Measurements from ENCODE around the gene NBAS. TPM values are rescaled to one million over a fixed set of nuclear protein-coding genes. Genes with fewer than 3 reads are reported as not detected.

NBAS gene
- total and polyA plus RNA-seq, 9 of the 15 experiments (the other 6 are each of a cell fraction or from before 2014, with no cell fraction given) = 15.3 to 94.4 (median 69.9) TPM

DNA sequence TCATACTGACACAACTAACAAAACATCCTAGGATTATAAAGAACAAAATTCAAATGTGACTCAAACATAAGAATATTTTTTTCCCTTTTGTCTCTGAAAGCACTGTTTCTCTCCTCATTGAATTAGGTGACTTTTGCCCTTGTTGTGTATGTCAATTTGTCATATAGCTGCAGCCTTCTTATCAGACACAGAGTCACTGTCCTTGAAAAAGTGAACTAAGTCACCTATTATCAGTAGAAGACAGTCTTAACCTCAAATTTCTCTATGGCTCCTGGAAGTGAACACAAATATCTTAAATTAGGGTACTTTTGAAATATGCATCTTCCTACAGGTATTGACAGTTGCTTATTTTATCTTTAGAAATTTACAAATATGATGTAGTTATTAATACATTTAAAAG is 360.6 kb downstream of the NBAS start (continued):
- TF ChIP-seq, protein P1, sequence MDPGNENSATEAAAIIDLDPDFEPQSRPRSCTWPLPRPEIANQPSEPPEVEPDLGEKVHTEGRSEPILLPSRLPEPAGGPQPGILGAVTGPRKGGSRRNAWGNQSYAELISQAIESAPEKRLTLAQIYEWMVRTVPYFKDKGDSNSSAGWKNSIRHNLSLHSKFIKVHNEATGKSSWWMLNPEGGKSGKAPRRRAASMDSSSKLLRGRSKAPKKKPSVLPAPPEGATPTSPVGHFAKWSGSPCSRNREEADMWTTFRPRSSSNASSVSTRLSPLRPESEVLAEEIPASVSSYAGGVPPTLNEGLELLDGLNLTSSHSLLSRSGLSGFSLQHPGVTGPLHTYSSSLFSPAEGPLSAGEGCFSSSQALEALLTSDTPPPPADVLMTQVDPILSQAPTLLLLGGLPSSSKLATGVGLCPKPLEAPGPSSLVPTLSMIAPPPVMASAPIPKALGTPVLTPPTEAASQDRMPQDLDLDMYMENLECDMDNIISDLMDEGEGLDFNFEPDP (CRISPR knock-in tag; IDR thresholded peaks at IDR 0.05) = no peak
- TF ChIP-seq TFAM (CRISPR knock-in tag; conservative IDR thresholded peaks at IDR 0.05) (no peak), ARID1B (IDR thresholded peaks at IDR 0.05) (peak; percentile 79), KDM1A (IDR thresholded peaks at IDR 0.05) (0 out of 4 replicates have a peak, but pooled peaks of 1 of the 2 experiments have one; percentile 12)

DNA sequence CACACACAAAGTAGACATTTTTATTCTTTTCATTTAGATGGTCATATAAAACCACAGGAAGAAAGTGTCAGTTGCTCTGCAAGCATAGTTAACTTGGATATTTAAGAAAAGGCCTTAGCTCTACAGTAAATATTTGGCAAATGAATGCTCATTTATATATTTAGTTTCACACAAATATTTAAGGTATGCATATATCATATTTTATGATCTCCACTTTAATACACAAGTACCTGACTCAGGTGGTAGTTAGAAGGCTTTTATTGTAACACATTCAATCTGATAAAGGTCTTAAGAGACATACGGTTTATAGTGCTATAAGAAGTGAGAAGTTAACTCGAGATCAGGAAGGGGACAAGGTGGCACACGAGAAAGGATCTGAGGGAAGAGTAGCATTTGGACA is 363.1 kb downstream of the NBAS start:
- no peak for DNase-seq (ENCODE audit: extremely low read depth in 1 of 4, low spot score in 3 of 4)
- no TSS peak for BruUV-seq (replicated peaks)
- Histone ChIP-seq H3K4me3 (no peak overlapping the region), H3K9me3 (replicated peaks; ENCODE audit: control insufficient read depth, insufficient read depth, low read depth, low read length) (no peaks in the 10 kb centered on the region), H3K4me2 (ENCODE audit: insufficient read depth, low read length) (no peak overlapping the region), H2AFZ (ENCODE audit: low read depth, low read length) (no peak overlapping the region), H3K27me3 (ENCODE audit: control insufficient read depth in 2 of 2, insufficient read depth in 2 of 2, low read length in 2 of 2) (no peaks in the 10 kb centered on the region), H3K36me3 (ENCODE audit: control insufficient read depth, insufficient read depth, low read length) (peaks cover 14% of the 10 kb centered on the region; the same call in 2 of the 3 replicates), H3K79me2 (ENCODE audit: control insufficient read depth, insufficient read depth, low read length) (no peaks in the 10 kb centered on the region), H3K27ac (ENCODE audit: extremely low read depth, low read depth, low read length) (no peak overlapping the region), H3K4me1 (replicated peaks in 1 of 2; ENCODE audit: control insufficient read depth in 2 of 2, insufficient read depth in 2 of 2, low read length in 2 of 2) (peaks cover 2 to 12% of the 10 kb centered on the region in 2 experiments; a peak in 2 of 5 replicates), H4K20me1 (replicated peaks; ENCODE audit: control insufficient read depth, insufficient read depth, low read length) (no peaks in the 10 kb centered on the region), H3K9ac (ENCODE audit: insufficient read depth in 1 of 2, low read depth in 2 of 2, low read length in 2 of 2) (no peak overlapping the region), H3K9me1 (ENCODE audit: control insufficient read depth, insufficient read depth, low read length) (no peaks in the 10 kb centered on the region)
- ATAC-seq = no peak
- 79% methylated on average over 3 of the region's 3 CpGs for WGBS (ENCODE audit: insufficient coverage, low coverage, missing lambda C conversion rate)
- TF ChIP-seq, protein P2, sequence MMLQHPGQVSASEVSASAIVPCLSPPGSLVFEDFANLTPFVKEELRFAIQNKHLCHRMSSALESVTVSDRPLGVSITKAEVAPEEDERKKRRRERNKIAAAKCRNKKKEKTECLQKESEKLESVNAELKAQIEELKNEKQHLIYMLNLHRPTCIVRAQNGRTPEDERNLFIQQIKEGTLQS (IDR thresholded peaks at IDR 0.05) = no peak
- TF ChIP-seq, protein P2 (CRISPR knock-in tag; conservative IDR thresholded peaks at IDR 0.05) = no peak
- TF ChIP-seq ZNF232 (CRISPR knock-in tag; IDR thresholded peaks at IDR 0.05) (no peak), GABPA (tag; conservative IDR thresholded peaks at IDR 0.05; ENCODE audit: low read depth) (no peak), TGIF2 (CRISPR knock-in tag; IDR thresholded peaks at IDR 0.05) (no peak), ETV5 (CRISPR knock-in tag; IDR thresholded peaks at IDR 0.05; ENCODE audit: low read depth) (no peak), ZNF785 (CRISPR knock-in tag; IDR thresholded peaks at IDR 0.05) (no peak)
- TF ChIP-seq, protein P3, sequence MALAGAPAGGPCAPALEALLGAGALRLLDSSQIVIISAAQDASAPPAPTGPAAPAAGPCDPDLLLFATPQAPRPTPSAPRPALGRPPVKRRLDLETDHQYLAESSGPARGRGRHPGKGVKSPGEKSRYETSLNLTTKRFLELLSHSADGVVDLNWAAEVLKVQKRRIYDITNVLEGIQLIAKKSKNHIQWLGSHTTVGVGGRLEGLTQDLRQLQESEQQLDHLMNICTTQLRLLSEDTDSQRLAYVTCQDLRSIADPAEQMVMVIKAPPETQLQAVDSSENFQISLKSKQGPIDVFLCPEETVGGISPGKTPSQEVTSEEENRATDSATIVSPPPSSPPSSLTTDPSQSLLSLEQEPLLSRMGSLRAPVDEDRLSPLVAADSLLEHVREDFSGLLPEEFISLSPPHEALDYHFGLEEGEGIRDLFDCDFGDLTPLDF (CRISPR knock-in tag; IDR thresholded peaks at IDR 0.05) = no peak
- TF ChIP-seq, protein P4, sequence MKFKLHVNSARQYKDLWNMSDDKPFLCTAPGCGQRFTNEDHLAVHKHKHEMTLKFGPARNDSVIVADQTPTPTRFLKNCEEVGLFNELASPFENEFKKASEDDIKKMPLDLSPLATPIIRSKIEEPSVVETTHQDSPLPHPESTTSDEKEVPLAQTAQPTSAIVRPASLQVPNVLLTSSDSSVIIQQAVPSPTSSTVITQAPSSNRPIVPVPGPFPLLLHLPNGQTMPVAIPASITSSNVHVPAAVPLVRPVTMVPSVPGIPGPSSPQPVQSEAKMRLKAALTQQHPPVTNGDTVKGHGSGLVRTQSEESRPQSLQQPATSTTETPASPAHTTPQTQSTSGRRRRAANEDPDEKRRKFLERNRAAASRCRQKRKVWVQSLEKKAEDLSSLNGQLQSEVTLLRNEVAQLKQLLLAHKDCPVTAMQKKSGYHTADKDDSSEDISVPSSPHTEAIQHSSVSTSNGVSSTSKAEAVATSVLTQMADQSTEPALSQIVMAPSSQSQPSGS (CRISPR knock-in tag; IDR thresholded peaks at IDR 0.05) = no peak
- no peak for FAIRE-seq
- ChIA-PET POLR2A (no interaction called here), CTCF (ENCODE audit: low intra/inter-chr PET ratio) (no interaction called here)
- in situ Hi-C loops (cut with MboI) = no loop called here
- intact Hi-C loops (cut with micrococcal nuclease) = no loop called here

Measured in K562 (cell line).